Measurements from ENCODE around the gene ZNF280B.

DNA sequence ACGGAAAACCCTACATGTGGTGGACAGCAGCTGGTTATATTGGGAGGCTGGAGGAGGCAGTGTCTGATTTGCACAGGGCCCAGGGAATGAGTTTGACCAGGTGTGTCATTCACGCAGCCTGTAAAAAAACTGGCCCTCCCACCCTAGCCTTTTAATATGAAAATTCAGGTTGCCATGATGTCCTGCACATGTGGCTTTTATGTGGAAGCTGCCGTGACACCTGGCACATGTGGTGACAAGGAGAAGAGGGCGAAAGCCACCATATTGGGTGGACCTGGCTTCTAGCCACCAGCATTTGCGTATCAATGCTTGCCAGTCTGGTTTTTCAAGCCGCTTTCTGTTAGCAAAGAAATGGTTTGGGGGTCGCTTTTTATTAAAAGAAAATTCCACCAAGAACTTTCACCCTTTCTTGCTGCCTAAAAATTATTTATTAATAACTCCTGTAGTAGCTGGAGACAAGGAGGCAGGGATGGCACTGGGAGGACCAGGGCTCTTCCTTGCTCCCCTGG is 43.4 kb downstream of the ZNF280B start:
- TF ChIP-seq POLR2AphosphoS5 (IDR thresholded peaks at IDR 0.05; ENCODE audit: borderline replicate concordance, low read depth, low read length) = no peak
- TF ChIP-seq EZH2 (IDR thresholded peaks at IDR 0.05) = no peak
- no peak for TF ChIP-seq FOXP2 (optimal IDR thresholded peaks at IDR 0.05; ENCODE audit: control extremely low read depth, extremely low read length, insufficient read depth)
